Nephron (organoid): ENCODE results near the gene TLE4.
A peak's percentile ranks its signal among the peaks of the same experiment; 100 is the strongest.

Experiments used
- H3K27ac Mint-ChIP-seq, 3 experiments: 2 replicates each; pipeline ENCODE4 v1.8.0; 2020; ENCODE audit warnings: mixed read lengths in 3 of 3, mild to moderate bottlenecking in 2 of 3, moderate library complexity in 1 of 3
- H3K27me3 Mint-ChIP-seq: 2 replicates; pipeline ENCODE4 v1.8.0; 2021; ENCODE audit warnings: low read depth, mild to moderate bottlenecking, moderate library complexity, mixed read lengths
- H3K36me3 Mint-ChIP-seq: 2 replicates; pipeline ENCODE4 v1.8.0; 2020; ENCODE audit warnings: low read depth, mixed read lengths
- H3K4me1 Mint-ChIP-seq: 2 replicates; pipeline ENCODE4 v1.8.0; 2020; ENCODE audit warnings: mixed read lengths
- H3K4me3 Mint-ChIP-seq, 3 experiments: 2 replicates each; pipeline ENCODE4 v1.8.0; 2020; ENCODE audit warnings: mild to moderate bottlenecking in 3 of 3, mixed read lengths in 3 of 3, moderate library complexity in 2 of 3
- H3K9me3 Mint-ChIP-seq: 2 replicates; pipeline ENCODE4 v1.8.0; 2020; ENCODE audit warnings: mixed read lengths
- CTCF ChIP-seq, 3 experiments: fragments of 200-600 bp; sonication (generic); IDR thresholded peaks; one replicate each; pipeline ENCODE4 v1.5.0; 2021; ENCODE audit warnings: antibody characterized with exemption in 3 of 3; ENCODE audit not compliant: unreplicated experiment in 3 of 3

TLE4 gene

GRCh38 chr9:79619930-79620329, 48.2 kb downstream of the TLE4 start:
- no peak overlapping the region for H3K27ac Mint-ChIP-seq
- no peak for TF ChIP-seq CTCF (IDR thresholded peaks at IDR 0.05; ENCODE audit: unreplicated experiment in 3 of 3)
- peaks cover 12% of the 10 kb centered on the region for H3K36me3 Mint-ChIP-seq
- peaks cover 14% of the 10 kb centered on the region for H3K4me1 Mint-ChIP-seq
- no peaks in the 10 kb centered on the region for H3K27me3 Mint-ChIP-seq
- no peaks in the 10 kb centered on the region for H3K9me3 Mint-ChIP-seq
- H3K4me3 Mint-ChIP-seq: no peak overlapping the region

- peaks cover 6% of the 10 kb centered on the region for H3K4me1 Mint-ChIP-seq
- H3K27ac Mint-ChIP-seq: no peak overlapping the region
- no peak overlapping the region for H3K4me3 Mint-ChIP-seq
- no peaks in the 10 kb centered on the region for H3K9me3 Mint-ChIP-seq
- peaks cover 8% of the 10 kb centered on the region for H3K36me3 Mint-ChIP-seq
- H3K27me3 Mint-ChIP-seq: no peaks in the 10 kb centered on the region
- TF ChIP-seq CTCF (IDR thresholded peaks at IDR 0.05; ENCODE audit: unreplicated experiment in 3 of 3): no peak
These were observed 50.3 kb downstream of the TLE4 start for GRCh38 chr9:79621916-79622575.

- H3K9me3 Mint-ChIP-seq: no peaks in the 10 kb centered on the region
- H3K36me3 Mint-ChIP-seq: peaks cover 19% of the 10 kb centered on the region
- peak overlapping the region in 1 of 3 experiments; percentile 0 for H3K27ac Mint-ChIP-seq
- no peak for TF ChIP-seq CTCF (IDR thresholded peaks at IDR 0.05; ENCODE audit: unreplicated experiment in 3 of 3)
- H3K27me3 Mint-ChIP-seq: no peaks in the 10 kb centered on the region
- H3K4me1 Mint-ChIP-seq: peaks cover 7% of the 10 kb centered on the region
- H3K4me3 Mint-ChIP-seq: no peak overlapping the region
These were observed 52.3 kb downstream of the TLE4 start for GRCh38 chr9:79623799-79624721.

GRCh38 chr9:79629721-79630120, 58.0 kb downstream of the TLE4 start:
- Mint-ChIP-seq H3K9me3 (no peaks in the 10 kb centered on the region), H3K4me1 (peaks cover 13% of the 10 kb centered on the region), H3K27me3 (no peaks in the 10 kb centered on the region), H3K27ac (no peak overlapping the region), H3K4me3 (no peak overlapping the region), H3K36me3 (peaks cover 15% of the 10 kb centered on the region)
- no peak for TF ChIP-seq CTCF (IDR thresholded peaks at IDR 0.05; ENCODE audit: unreplicated experiment in 3 of 3)

- Mint-ChIP-seq H3K36me3 (peaks cover 18% of the 10 kb centered on the region), H3K9me3 (no peaks in the 10 kb centered on the region), H3K27me3 (no peaks in the 10 kb centered on the region), H3K27ac (no peak overlapping the region), H3K4me3 (no peak overlapping the region), H3K4me1 (peaks cover 13% of the 10 kb centered on the region)
- no peak for TF ChIP-seq CTCF (IDR thresholded peaks at IDR 0.05; ENCODE audit: unreplicated experiment in 3 of 3)
These were observed 59.0 kb downstream of the TLE4 start for GRCh38 chr9:79630521-79631403.
